ENCODE measurements around the gene SFTA2. TPM values are rescaled to one million over a fixed set of nuclear protein-coding genes. Genes with fewer than 3 reads are reported as not detected.

Gene SFTA2
- total and polyA plus RNA-seq, 7 donors, result 3.6 TPM; not detected in 6

DNA sequence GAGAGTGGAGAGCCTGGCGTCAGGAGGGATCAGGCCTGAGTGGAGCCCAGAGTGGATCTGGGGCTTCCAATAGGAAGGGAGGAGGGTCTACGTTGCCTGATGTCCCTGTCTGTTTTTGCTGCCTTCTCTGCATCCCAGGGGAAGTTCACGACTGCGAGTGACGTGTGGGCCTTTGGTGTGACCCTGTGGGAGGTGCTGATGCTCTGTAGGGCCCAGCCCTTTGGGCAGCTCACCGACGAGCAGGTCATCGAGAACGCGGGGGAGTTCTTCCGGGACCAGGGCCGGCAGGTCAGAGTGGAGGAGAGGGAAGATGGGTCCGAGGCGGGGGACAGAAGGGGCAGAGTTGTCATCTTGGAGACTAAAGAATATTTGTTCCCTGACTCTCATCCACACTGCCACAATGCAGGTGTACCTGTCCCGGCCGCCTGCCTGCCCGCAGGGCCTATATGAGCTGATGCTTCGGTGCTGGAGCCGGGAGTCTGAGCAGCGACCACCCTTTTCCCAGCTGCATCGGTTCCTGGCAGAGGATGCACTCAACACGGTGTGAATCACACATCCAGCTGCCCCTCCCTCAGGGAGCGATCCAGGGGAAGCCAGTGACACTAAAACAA, 33.1 kb downstream of the SFTA2 start:
- Histone ChIP-seq H3K27ac (no peak overlapping the region), H3K36me3 (peaks cover 20 to 60% (median 38%) of the 10 kb centered on the region in 4 donors), H3K9me3 (no peaks in the 10 kb centered on the region), H3K27me3 (no peaks in the 10 kb centered on the region), H3K4me3 (no peak overlapping the region), H3K4me1 (no peaks in the 10 kb centered on the region)
- DNase-seq, result no peak
- 85 to 90% methylated on average over 23 of the region's 23 CpGs for WGBS, 2 donors
- intact Hi-C loops (cut with DNase I), result no loop called here
- TF ChIP-seq, protein P1, sequence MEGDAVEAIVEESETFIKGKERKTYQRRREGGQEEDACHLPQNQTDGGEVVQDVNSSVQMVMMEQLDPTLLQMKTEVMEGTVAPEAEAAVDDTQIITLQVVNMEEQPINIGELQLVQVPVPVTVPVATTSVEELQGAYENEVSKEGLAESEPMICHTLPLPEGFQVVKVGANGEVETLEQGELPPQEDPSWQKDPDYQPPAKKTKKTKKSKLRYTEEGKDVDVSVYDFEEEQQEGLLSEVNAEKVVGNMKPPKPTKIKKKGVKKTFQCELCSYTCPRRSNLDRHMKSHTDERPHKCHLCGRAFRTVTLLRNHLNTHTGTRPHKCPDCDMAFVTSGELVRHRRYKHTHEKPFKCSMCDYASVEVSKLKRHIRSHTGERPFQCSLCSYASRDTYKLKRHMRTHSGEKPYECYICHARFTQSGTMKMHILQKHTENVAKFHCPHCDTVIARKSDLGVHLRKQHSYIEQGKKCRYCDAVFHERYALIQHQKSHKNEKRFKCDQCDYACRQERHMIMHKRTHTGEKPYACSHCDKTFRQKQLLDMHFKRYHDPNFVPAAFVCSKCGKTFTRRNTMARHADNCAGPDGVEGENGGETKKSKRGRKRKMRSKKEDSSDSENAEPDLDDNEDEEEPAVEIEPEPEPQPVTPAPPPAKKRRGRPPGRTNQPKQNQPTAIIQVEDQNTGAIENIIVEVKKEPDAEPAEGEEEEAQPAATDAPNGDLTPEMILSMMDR (IDR thresholded peaks at IDR 0.05), result no peak
- no peak for TF ChIP-seq POLR2A (IDR thresholded peaks at IDR 0.05)
- TF ChIP-seq EP300 (IDR thresholded peaks at IDR 0.05), result no peak
- TF ChIP-seq POLR2AphosphoS5 (IDR thresholded peaks at IDR 0.05), result no peak

GRCh38 chr6:30897882-30898281, 34.1 kb downstream of the SFTA2 start:
- TF ChIP-seq POLR2AphosphoS5 (IDR thresholded peaks at IDR 0.05), result no peak
- Histone ChIP-seq H3K4me3 (no peak overlapping the region), H3K4me1 (no peaks in the 10 kb centered on the region), H3K27me3 (no peaks in the 10 kb centered on the region), H3K36me3 (peaks cover 20 to 70% (median 42%) of the 10 kb centered on the region in 4 donors), H3K27ac (no peak overlapping the region), H3K9me3 (no peaks in the 10 kb centered on the region)
- 88 to 94% methylated on average over 16 of the region's 16 CpGs for WGBS, 2 donors
- DNase-seq, result no peak
- intact Hi-C loops (cut with DNase I), result no loop called here

DNA sequence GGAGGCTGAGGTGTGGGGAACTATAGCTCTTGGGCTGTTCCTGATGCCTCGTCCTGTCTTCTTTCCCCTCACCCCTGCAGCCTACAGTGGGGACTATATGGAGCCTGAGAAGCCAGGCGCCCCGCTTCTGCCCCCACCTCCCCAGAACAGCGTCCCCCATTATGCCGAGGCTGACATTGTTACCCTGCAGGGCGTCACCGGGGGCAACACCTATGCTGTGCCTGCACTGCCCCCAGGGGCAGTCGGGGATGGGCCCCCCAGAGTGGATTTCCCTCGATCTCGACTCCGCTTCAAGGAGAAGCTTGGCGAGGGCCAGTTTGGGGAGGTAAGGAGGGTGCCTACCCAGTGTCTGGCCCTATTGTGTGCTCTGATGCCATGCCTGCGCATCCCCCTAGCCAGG, 35.4 kb downstream of the SFTA2 start:
- DNase-seq, result no peak
- Histone ChIP-seq H3K4me3 (no peak overlapping the region), H3K4me1 (no peaks in the 10 kb centered on the region), H3K27ac (no peak overlapping the region), H3K27me3 (no peaks in the 10 kb centered on the region), H3K36me3 (peaks cover 26 to 79% (median 47%) of the 10 kb centered on the region in 4 donors), H3K9me3 (no peaks in the 10 kb centered on the region)
- TF ChIP-seq, protein P1 (IDR thresholded peaks at IDR 0.05), result no peak
- no peak for TF ChIP-seq POLR2AphosphoS5 (IDR thresholded peaks at IDR 0.05)
- TF ChIP-seq POLR2A (IDR thresholded peaks at IDR 0.05), result no peak
- no peak for TF ChIP-seq EP300 (IDR thresholded peaks at IDR 0.05)
- 94 to 96% methylated on average over 13 of the region's 13 CpGs for WGBS, 2 donors
- intact Hi-C loops (cut with DNase I), result no loop called here

DNA sequence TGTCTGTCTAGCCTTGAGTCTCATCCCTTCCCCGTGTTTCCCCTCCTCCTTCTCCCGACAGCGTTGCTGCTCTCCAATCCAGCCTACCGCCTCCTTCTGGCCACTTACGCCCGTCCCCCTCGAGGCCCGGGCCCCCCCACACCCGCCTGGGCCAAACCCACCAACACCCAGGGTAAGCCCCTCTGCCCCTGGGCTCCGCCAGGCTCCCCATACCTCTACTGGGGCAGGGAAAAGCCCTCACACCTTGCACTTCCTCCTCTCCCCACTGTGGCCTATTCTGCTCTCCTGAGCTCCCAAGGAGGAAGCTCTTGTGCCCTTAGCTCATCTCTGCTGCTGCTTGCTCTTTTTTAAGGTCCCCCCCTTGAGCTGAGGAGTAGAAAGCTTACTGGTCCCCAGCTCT, 36.6 kb downstream of the SFTA2 start:
- peaks cover 0 to 4% (median 3%) of the 10 kb centered on the region in 4 donors for H3K4me1 ChIP-seq
- peaks cover 26 to 86% (median 48%) of the 10 kb centered on the region in 4 donors for H3K36me3 ChIP-seq
- DNase-seq, result no peak
- no peaks in the 10 kb centered on the region for H3K9me3 ChIP-seq
- no peak overlapping the region for H3K4me3 ChIP-seq
- no peak overlapping the region for H3K27ac ChIP-seq
- WGBS, 2 donors, result 84 to 85% methylated on average over 10 of the region's 10 CpGs
- no peak for TF ChIP-seq POLR2AphosphoS5 (IDR thresholded peaks at IDR 0.05)
- no peak for TF ChIP-seq EP300 (IDR thresholded peaks at IDR 0.05)
- TF ChIP-seq, protein P1 (IDR thresholded peaks at IDR 0.05), result no peak
- no peak for TF ChIP-seq POLR2A (IDR thresholded peaks at IDR 0.05)
- intact Hi-C loops (cut with DNase I), result no loop called here
- no peaks in the 10 kb centered on the region for H3K27me3 ChIP-seq

GRCh38 chr6:30894935-30895334, 37.0 kb downstream of the SFTA2 start:
- DNase-seq, result no peak
- Histone ChIP-seq H3K36me3 (peaks cover 26 to 89% (median 48%) of the 10 kb centered on the region in 4 donors), H3K4me3 (no peak overlapping the region), H3K27ac (no peak overlapping the region), H3K9me3 (no peaks in the 10 kb centered on the region), H3K4me1 (peaks cover 0 to 8% (median 7%) of the 10 kb centered on the region in 4 donors), H3K27me3 (no peaks in the 10 kb centered on the region)
- no peak for TF ChIP-seq POLR2A (IDR thresholded peaks at IDR 0.05)
- TF ChIP-seq, protein P1 (IDR thresholded peaks at IDR 0.05), result no peak
- intact Hi-C loops (cut with DNase I), result no loop called here
- 93 to 95% methylated on average over 3 of the region's 3 CpGs for WGBS, 2 donors

All from sigmoid colon (tissue), 7 donors.